H7 (cell line): Measurements from ENCODE around the gene MSANTD2. TPM values are rescaled to one million over a fixed set of nuclear protein-coding genes. Genes with fewer than 3 reads are reported as not detected.

Experiments used
- DNase-seq: peaks from one replicate; pipeline ENCODE4 v3.0.0; 2012
- H3K27me3 ChIP-seq: 2 replicates; pipeline ENCODE4 v1.6.0; 2011; ENCODE audit warnings: mild to moderate bottlenecking, low read length; ENCODE audit not compliant: control insufficient read depth, insufficient read depth
- H3K36me3 ChIP-seq: replicated peaks from 2 replicates; pipeline ENCODE4 v1.5.1; 2011; ENCODE audit warnings: low read length; ENCODE audit not compliant: control insufficient read depth, insufficient read depth
- H3K4me3 ChIP-seq: 2 replicates; pipeline ENCODE4 v1.5.1; 2011; ENCODE audit warnings: low read depth, mild to moderate bottlenecking, control low read depth, low read length, moderate library complexity; ENCODE audit not compliant: insufficient read depth
- total RNA-seq: library from RNA; depleted of rRNA; stranded (reverse); fragments of >200 nt; shearing (Covaris generic); gene quantifications from 2 replicates; pipeline ENCODE4 v1.2.3, GENCODE V29; 2014; rRNA removed

The MSANTD2 gene
- total RNA-seq, 1 experiment from 2014 or later: 18.3 TPM

GRCh38 chr11:124727474-124727873 lies 72.7 kb downstream of the MSANTD2 start:
- H3K27me3 ChIP-seq: peaks cover 25% of the 10 kb centered on the region
- DNase-seq: no peak
- H3K4me3 ChIP-seq: no peak overlapping the region
- no peaks in the 10 kb centered on the region for H3K36me3 ChIP-seq

GRCh38 chr11:124725719-124726105 lies 74.5 kb downstream of the MSANTD2 start:
- Histone ChIP-seq H3K27me3 (peaks cover 42% of the 10 kb centered on the region), H3K36me3 (no peaks in the 10 kb centered on the region), H3K4me3 (no peak overlapping the region)
- no peak for DNase-seq

GRCh38 chr11:124724979-124725718 lies 75.1 kb downstream of the MSANTD2 start:
- Histone ChIP-seq H3K4me3 (no peak overlapping the region), H3K36me3 (no peaks in the 10 kb centered on the region), H3K27me3 (peaks cover 48% of the 10 kb centered on the region)
- no peak for DNase-seq

- DNase-seq: no peak
- H3K36me3 ChIP-seq: no peaks in the 10 kb centered on the region
- peaks cover 78% of the 10 kb centered on the region for H3K27me3 ChIP-seq
- H3K4me3 ChIP-seq: no peak overlapping the region
Observed at GRCh38 chr11:124722176-124722575, 78.0 kb downstream of the MSANTD2 start.

- H3K36me3 ChIP-seq: no peaks in the 10 kb centered on the region
- DNase-seq: no peak
- no peak overlapping the region for H3K4me3 ChIP-seq
- H3K27me3 ChIP-seq: peaks cover 93% of the 10 kb centered on the region
Observed at GRCh38 chr11:124719534-124719933, 80.7 kb downstream of the MSANTD2 start.

- Histone ChIP-seq H3K4me3 (peak overlapping the region; percentile 29; the same call in 1 of the 2 replicates), H3K36me3 (no peaks in the 10 kb centered on the region), H3K27me3 (peaks cover 85% of the 10 kb centered on the region)
- peak; percentile 38 for DNase-seq
Observed at GRCh38 chr11:124718801-124719200, 81.4 kb downstream of the MSANTD2 start.

GRCh38 chr11:124717786-124718651 lies 82.2 kb downstream of the MSANTD2 start:
- H3K36me3 ChIP-seq: no peaks in the 10 kb centered on the region
- H3K4me3 ChIP-seq: peak overlapping the region; percentile 29
- DNase-seq: peak; percentile 84
- H3K27me3 ChIP-seq: peaks cover 77% of the 10 kb centered on the region

- Histone ChIP-seq H3K4me3 (no peak overlapping the region), H3K36me3 (no peaks in the 10 kb centered on the region), H3K27me3 (peaks cover 72% of the 10 kb centered on the region)
- no peak for DNase-seq
Observed at GRCh38 chr11:124717421-124717785, 82.8 kb downstream of the MSANTD2 start.

- H3K4me3 ChIP-seq: no peak overlapping the region
- no peak for DNase-seq
- H3K36me3 ChIP-seq: no peaks in the 10 kb centered on the region
- H3K27me3 ChIP-seq: peaks cover 64% of the 10 kb centered on the region
Observed at GRCh38 chr11:124716591-124716990, 83.6 kb downstream of the MSANTD2 start.

Other genes starting within 250 kb of the MSANTD2 start
- not detected in 2 replicates for gene OR8A1, start 230.4 kb downstream of the MSANTD2 start, total RNA-seq
- gene PANX3, start 189.0 kb downstream of the MSANTD2 start, total RNA-seq: not detected in 2 replicates
- gene TBRG1, start 177.5 kb downstream of the MSANTD2 start, total RNA-seq: 21.1 and 26.2 TPM in 2 replicates
- gene SIAE, start 126.7 kb downstream of the MSANTD2 start, total RNA-seq: 1.6 and 2.6 TPM in 2 replicates
- 9.6 and 9.8 TPM in 2 replicates for gene SPA17, start 126.5 kb downstream of the MSANTD2 start, total RNA-seq
- gene NRGN, start 60.5 kb downstream of the MSANTD2 start, total RNA-seq: 0.80 and 0.85 TPM in 2 replicates
- gene VSIG2, start 48.2 kb downstream of the MSANTD2 start, total RNA-seq: 0.48 and 0.90 TPM in 2 replicates
- 0.38 and 0.85 TPM in 2 replicates for gene ESAM, start 38.1 kb downstream of the MSANTD2 start, total RNA-seq
- gene ROBO3, start 65.0 kb upstream of the MSANTD2 start, total RNA-seq: 26.1 and 31.0 TPM in 2 replicates
- gene ROBO4, start 97.5 kb upstream of the MSANTD2 start, total RNA-seq: not detected in 2 replicates
- not detected in 2 replicates for gene HEPN1, start 118.8 kb upstream of the MSANTD2 start, total RNA-seq
- not detected in 2 replicates for gene HEPACAM, start 135.6 kb upstream of the MSANTD2 start, total RNA-seq
- 1.2 and 3.0 TPM in 2 replicates for gene CCDC15, start 153.8 kb upstream of the MSANTD2 start, total RNA-seq